ENCODE results near the gene CHPF2. TPM values are rescaled to one million over a fixed set of nuclear protein-coding genes. Genes with fewer than 3 reads are reported as not detected.

CHPF2 gene
- total and polyA plus RNA-seq, 2 of the 13 experiments (the other 11 are each of a cell fraction or from before 2014, with no cell fraction given) = 15.4 to 21.5 TPM

GRCh38 chr7:151226875-151227782, 5.2 kb upstream of the CHPF2 start, which contains the start of gene ABCF2 (continued):
- no peak for TF ChIP-seq ZNF749 (CRISPR knock-in tag; IDR thresholded peaks at IDR 0.05; ENCODE audit: borderline replicate concordance)
- 0 out of 2 replicates have a peak, but pooled peaks have one; percentile 12 for TF ChIP-seq ZNF225 (CRISPR knock-in tag; IDR thresholded peaks at IDR 0.05)
- TF ChIP-seq NCOA5 (CRISPR knock-in tag; IDR thresholded peaks at IDR 0.05) = no peak
- peak; percentile 63; the same call in 1 of the 2 replicates for TF ChIP-seq GLI4 (CRISPR knock-in tag; IDR thresholded peaks at IDR 0.05; ENCODE audit: borderline replicate concordance)
- TF ChIP-seq ZNF710 (CRISPR knock-in tag; IDR thresholded peaks at IDR 0.05; ENCODE audit: borderline replicate concordance) = peak; percentile 70; the same call in 1 of the 2 replicates
- no peak for TF ChIP-seq THAP7 (CRISPR knock-in tag; IDR thresholded peaks at IDR 0.05)
- TF ChIP-seq ZNF713 (CRISPR knock-in tag; IDR thresholded peaks at IDR 0.05) = no peak
- no peak for TF ChIP-seq ATM (IDR thresholded peaks at IDR 0.05; ENCODE audit: borderline replicate concordance)
- peak; percentile 25 for TF ChIP-seq YY1 (IDR thresholded peaks at IDR 0.05; ENCODE audit: insufficient read depth, insufficient replicate concordance, low read depth, low read length)
- peak; percentile 60; the same call in 1 of the 2 replicates for TF ChIP-seq BHLHE40 (IDR thresholded peaks at IDR 0.05; ENCODE audit: low read length)
- peak; percentile 97 for TF ChIP-seq GATAD1 (CRISPR knock-in tag; IDR thresholded peaks at IDR 0.05)
- TF ChIP-seq ZMYM4 (CRISPR knock-in tag; IDR thresholded peaks at IDR 0.05) = 0 out of 2 replicates have a peak, but pooled peaks have one; percentile 55
- no peak for TF ChIP-seq ZNF674 (CRISPR knock-in tag; IDR thresholded peaks at IDR 0.05; ENCODE audit: low read depth)
- peak; percentile 64; the same call in 1 of the 2 replicates for TF ChIP-seq NCOR1 (IDR thresholded peaks at IDR 0.05; ENCODE audit: borderline replicate concordance, low read length)
- no peak for TF ChIP-seq PLSCR1 (CRISPR knock-in tag; IDR thresholded peaks at IDR 0.05; ENCODE audit: borderline replicate concordance)
- TF ChIP-seq ZNF777 (CRISPR knock-in tag; IDR thresholded peaks at IDR 0.05) = no peak; the same call in 1 of the 2 replicates
- no peak for TF ChIP-seq ZXDC (CRISPR knock-in tag; IDR thresholded peaks at IDR 0.05)
- no peak for TF ChIP-seq NR0B2 (CRISPR knock-in tag; IDR thresholded peaks at IDR 0.05)
- no peak for TF ChIP-seq BATF2 (CRISPR knock-in tag; IDR thresholded peaks at IDR 0.05)
- peak; percentile 97 for TF ChIP-seq CEBPG (CRISPR knock-in tag; IDR thresholded peaks at IDR 0.05)
- TF ChIP-seq ZNF616 (CRISPR knock-in tag; IDR thresholded peaks at IDR 0.05; ENCODE audit: low read depth) = 0 out of 2 replicates have a peak, but pooled peaks have one; percentile 28

Data from HepG2 (cell line).